GM18909 (cell line): ENCODE measurements around the gene SYT5.
A peak's percentile ranks its signal among the peaks of the same experiment; 100 is the strongest.
"Not testable (repeated sequence)": the region's sequence is repeated elsewhere in the genome, so short reads cannot be mapped to it uniquely, and the experiment has no call there.

ENCODE experiments used
- ATAC-seq: cut with Tn5 transposase; IDR thresholded peaks from one replicate; pipeline ENCODE4 v1.9.1; 2021; ENCODE audit warnings: mild to moderate bottlenecking; ENCODE audit not compliant: unreplicated experiment, poor library complexity

The SYT5 gene

GRCh38 chr19:55208880-55209692 is 29.0 kb upstream of the SYT5 start, which contains the start of gene PTPRH:
TSS of gene PTPRH (minus strand) at chr19:55209501. CDS start at chr19:55209433, 68 bp downstream.
- ATAC-seq: no peak

- no peak for ATAC-seq
Measured at GRCh38 chr19:55206664-55207500, 26.8 kb upstream of the SYT5 start.

GRCh38 chr19:55202199-55202598 is 22.1 kb upstream of the SYT5 start:
- ATAC-seq: not testable (repeated sequence)

GRCh38 chr19:55199620-55200204 is 19.6 kb upstream of the SYT5 start:
- no peak for ATAC-seq

- no peak for ATAC-seq
Measured at GRCh38 chr19:55198651-55199050, 18.6 kb upstream of the SYT5 start.

GRCh38 chr19:55197528-55197927 is 17.4 kb upstream of the SYT5 start:
- ATAC-seq: no peak

GRCh38 chr19:55196803-55197202 is 16.7 kb upstream of the SYT5 start:
- ATAC-seq: no peak

- ATAC-seq: no peak
Measured at GRCh38 chr19:55193481-55193880, 13.4 kb upstream of the SYT5 start.

- no peak for ATAC-seq
Measured at GRCh38 chr19:55189403-55189835, 9.3 kb upstream of the SYT5 start.

- no peak for ATAC-seq
Measured at GRCh38 chr19:55188625-55189024, 8.5 kb upstream of the SYT5 start.

- ATAC-seq: no peak
Measured at GRCh38 chr19:55186080-55186479, 6.0 kb upstream of the SYT5 start.

- no peak for ATAC-seq
Measured at GRCh38 chr19:55181740-55182139, 1.7 kb upstream of the SYT5 start.

GRCh38 chr19:55178781-55179599 is 1.1 kb downstream of the SYT5 start:
- ATAC-seq: peak; percentile 68

- no peak for ATAC-seq
Measured at GRCh38 chr19:55176076-55176475, 4.0 kb downstream of the SYT5 start.

GRCh38 chr19:55175117-55175867 is 4.8 kb downstream of the SYT5 start:
- ATAC-seq: no peak

GRCh38 chr19:55174425-55175116 is 5.5 kb downstream of the SYT5 start:
- no peak for ATAC-seq

- no peak for ATAC-seq
Measured at GRCh38 chr19:55173714-55174409, 6.2 kb downstream of the SYT5 start.

- no peak for ATAC-seq
Measured at GRCh38 chr19:55173186-55173713, 6.8 kb downstream of the SYT5 start.
